RPMI8226 (cell line): ENCODE data around the gene MSRB2.
"Not testable (repeated sequence)": the region's sequence is repeated elsewhere in the genome, so short reads cannot be mapped to it uniquely, and the experiment has no call there.

Experiments used
- DNase-seq: peaks from one replicate; pipeline ENCODE4 v3.0.0-alpha.2; 2015

The MSRB2 gene

DNA sequence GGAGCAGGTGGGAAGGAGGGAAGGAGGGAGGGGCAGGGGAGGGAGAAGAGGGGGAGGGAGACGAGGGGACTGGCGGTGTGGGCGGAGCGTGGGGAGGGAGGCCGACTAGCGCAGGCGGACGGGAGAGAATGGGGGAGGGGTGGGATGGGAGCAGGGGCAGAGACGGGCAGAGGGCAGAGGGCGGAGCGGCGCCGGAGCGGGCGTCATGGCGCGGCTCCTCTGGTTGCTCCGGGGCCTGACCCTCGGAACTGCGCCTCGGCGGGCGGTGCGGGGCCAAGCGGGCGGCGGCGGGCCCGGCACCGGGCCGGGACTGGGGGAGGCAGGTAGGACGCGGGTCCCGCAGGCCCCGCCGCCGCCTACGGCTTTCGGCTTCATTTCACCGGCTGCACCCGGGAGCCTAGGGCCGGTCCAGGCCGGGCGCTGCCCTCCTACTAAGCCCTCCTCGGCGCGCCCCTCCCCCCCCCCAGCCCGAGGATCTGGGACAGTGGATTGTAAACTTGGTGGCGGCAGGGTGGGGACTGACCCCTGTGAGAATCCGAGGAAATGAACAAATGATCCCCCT, at the start of gene MSRB2:
TSS of gene MSRB2 (plus strand) at position 176 of the 562 bp plus-strand sequence. CDS start at position 206, 30 bp downstream.
- peak; percentile 86 for DNase-seq

- DNase-seq: no peak
Measured at GRCh38 chr10:23046027-23046426, 49.4 kb upstream of the MSRB2 start.

DNA sequence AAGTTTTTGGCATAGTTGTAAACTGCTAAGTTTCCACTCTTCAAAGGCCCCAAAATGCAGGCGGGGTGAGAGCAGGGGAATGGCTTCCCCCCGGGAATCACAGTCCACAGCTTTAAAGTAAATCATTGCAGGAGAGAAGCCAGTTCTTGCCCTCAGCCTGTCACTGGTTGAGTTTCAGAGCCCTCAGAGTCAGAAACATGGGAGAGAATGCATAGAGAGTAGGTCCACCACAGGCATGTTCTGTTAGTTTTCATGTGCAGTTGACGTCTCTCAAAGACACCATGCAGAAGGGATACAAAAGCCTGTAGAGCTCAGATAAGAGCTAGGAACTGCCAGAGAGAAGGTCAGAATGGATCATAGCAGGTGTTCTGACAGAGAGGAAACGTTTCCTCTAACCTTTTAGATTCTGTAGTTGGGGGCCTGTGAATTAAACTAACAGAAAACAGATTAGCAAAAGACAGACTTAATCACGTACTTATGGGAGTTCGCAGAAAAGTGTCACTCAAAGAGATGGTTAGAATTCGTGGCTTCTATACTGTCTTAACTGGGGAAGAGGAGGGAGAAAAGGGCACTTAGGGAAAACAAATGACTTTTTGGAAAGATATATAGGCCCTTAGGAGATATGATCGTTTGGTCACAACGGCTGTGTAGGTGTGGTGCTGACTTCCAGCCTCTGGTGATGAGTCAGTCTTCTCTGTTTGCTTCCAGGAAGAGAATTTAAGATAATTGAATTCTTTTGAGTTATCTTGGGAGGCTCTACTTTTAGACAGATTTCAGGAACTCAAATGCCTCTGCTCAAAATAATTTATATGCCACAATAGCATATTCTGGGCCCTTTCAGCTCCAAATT, 48.0 kb upstream of the MSRB2 start:
- no peak for DNase-seq

DNA sequence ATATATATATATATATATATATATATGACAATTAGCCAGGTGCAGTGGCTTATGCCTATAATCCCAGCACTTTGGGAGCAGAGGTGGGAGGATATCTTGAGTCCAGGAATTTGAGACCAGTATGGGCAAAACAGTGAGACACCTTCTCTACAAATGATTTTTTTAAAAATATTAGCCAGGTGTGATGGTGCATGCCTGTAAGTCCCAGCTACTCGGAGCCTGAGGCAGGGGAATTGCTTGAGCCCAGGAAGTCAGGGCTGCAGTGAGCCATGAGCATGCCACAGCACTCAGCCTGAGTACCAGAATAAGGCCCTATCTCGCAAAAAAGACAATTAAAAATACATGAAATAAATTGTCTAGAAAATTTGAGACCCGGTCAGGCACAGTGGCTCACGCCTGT, 47.2 kb upstream of the MSRB2 start:
- no peak for DNase-seq

DNA sequence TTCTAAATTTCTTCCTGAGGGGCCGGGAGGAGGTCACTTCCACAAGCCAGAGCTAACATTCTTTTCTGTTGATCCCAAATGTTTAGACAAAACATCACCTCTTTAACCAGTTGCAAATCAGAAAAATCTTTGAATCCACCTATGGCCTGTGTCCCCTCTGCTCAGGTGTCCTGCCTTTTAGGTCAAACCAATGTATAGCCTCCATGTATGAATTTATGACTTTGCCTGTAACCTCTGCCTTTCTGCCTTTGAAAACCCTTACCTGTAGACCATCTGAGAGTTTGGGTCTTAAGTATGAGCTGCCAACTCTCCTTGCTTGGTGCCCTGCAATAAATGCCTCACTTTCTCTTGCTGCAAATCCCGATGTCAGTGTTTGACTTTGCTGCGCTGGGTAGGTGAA, 44.1 kb upstream of the MSRB2 start:
- DNase-seq: no peak

DNA sequence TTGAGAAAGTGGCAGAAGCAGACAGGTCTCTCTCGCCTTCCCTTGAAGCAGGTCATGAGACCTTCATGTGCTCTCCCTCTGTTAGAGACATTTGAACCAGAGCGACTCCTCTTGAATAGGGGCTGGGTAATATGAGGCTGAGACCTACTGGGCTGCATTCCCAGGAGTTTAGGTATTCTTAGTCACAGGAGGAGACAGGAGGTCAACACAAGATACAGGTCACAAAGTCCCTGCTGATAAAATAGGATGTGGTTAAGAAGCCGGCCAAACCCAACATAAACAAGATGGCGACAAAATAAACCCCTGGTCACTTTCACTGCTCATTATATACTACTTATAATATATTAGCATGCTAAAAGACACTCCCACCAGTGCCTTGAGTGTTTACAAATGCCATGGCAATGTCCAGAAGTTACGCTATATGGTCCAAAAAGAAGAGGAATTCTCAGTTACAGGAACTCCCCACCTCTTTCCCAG, 43.5 kb upstream of the MSRB2 start:
- no peak for DNase-seq

DNA sequence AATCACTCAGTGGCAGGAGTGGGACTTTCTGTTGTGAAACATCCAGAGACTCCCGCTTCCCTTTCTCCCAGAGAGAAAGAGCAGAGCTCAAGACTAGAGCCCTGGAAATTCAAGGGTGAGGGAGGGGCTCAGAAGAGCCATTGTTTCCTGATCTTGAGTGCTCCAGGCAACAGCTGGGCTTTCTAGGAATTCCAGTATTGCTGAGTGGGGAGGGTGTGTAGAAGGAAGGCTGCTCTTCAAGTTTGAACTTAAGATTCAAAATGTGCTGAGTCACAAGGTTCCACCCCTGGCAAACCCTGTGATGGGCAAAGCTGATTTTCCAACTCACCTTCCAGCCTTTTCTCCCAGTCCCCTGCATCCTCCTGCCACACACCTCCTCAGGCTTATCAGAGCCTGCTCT, 42.3 kb upstream of the MSRB2 start:
- DNase-seq: no peak

DNA sequence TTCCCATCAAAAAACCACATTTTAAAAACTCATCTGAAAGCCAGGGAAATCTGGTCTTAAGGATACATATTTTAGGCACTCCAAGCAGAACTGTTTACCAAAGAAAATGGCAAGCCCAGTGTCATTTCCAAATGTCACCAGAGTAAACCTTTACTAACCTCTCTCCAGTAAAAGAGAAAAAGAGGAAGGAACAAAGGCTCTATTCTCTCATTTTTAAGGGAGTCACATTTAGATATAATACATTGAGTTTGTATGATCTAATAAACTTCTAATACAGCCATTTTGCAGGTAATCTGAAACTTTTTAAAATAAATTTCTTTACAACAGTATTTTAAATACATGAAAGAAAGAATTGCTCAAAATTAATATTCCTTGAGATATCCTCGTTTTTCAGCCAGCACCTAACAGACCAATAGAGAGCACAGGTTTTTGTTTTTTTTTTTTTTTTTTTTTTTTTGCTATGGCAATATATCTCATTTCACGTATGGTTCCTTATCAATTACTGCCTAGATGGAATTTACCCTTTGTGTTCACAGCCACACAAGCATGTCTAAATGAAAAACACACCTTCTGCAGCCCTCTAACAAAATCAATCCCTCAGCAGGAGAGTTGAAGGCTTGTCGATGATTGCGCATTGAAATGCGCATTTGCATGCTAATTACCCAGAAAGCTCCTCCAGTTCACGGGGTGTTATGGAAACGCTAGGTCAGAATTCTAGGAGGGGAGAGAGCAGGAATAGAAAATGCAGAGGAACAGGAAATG, 39.8 kb upstream of the MSRB2 start:
- DNase-seq: no peak

DNA sequence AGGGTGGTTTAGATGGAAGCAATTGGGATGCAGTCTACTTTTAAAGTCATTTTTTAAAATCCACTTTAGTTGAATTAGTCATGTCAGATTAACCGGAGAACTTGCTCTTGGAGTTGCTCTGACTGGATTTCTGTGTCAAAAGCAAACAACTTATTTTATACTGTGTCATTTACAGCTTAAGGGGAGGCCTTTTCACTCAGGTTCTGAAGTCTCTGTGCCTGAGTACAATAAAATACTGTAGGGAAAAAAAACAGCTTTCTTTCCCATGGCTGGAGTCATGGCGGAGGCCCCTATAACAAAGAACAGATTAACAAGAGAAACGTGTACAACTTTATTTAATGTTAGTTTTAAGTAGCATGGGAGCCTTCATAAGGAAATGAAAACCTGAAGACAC, 39.2 kb upstream of the MSRB2 start:
- DNase-seq: no peak

DNA sequence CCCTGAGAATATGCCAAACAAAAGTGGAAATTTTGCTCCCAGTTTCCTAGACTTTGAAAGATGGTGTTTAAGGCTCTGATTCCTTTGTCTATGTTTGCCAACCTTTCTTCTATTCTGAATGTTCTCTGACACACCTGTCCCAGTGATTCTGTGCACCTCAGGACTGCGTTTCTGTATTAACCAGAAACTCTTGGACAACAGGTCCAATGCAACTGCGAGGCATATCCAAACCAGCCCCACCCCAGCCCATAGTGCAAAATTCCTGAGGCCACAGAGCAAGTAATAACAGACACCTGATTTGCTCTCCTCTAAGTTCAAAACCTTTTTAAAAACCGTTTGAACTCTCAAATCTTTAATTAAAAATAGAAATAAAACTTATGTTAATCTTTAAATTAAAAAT, 37.0 kb upstream of the MSRB2 start:
- DNase-seq: no peak

- no peak for DNase-seq
Measured at GRCh38 chr10:23060918-23061317, 34.5 kb upstream of the MSRB2 start.

GRCh38 chr10:23063045-23063972, 32.1 kb upstream of the MSRB2 start:
- DNase-seq: no peak

DNA sequence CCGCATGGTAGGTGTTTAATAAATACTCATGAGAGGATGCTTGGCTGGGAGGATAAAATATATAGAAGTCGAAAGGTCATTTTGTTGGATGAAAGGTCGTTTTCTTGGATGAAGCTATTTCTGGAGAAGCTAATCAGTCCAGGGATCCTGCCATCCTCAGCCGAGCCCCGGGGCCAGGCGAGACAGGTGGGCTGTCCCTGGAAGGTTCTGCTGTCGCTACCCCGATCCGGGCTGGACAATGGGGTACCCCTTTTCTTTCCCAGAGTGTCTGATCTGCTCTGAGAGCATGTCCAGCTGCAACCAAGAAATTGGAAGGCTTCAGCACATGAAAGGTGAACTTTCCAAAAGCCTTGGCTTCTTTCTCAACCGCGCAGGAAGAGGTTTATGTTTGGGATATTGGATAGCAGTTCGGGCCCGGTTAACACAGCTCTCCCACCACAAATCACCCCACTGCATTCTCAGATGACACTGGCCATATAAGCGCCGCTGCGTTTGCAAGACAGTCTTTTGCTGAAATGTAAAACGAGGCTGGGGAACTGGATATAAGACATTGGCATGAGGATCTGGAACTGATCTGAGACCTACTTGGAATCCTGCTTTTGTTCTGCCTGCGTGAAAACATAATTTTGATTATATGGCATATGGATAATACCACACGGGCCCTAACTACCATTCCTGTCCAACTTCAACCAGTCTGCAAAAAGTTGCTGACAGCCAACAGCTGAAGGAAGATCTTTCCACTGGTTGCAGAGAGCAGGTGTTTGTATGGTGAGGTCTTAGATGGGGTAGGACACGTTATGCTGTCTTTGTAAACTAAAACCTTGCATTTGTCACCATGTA, 31.2 kb upstream of the MSRB2 start:
- DNase-seq: no peak

- DNase-seq: not testable (repeated sequence)
Measured at GRCh38 chr10:23064813-23065114, 30.6 kb upstream of the MSRB2 start.

- DNase-seq: no peak
Measured at GRCh38 chr10:23065181-23065948, 30.0 kb upstream of the MSRB2 start.

GRCh38 chr10:23067337-23067736, 28.0 kb upstream of the MSRB2 start:
- DNase-seq: no peak

DNA sequence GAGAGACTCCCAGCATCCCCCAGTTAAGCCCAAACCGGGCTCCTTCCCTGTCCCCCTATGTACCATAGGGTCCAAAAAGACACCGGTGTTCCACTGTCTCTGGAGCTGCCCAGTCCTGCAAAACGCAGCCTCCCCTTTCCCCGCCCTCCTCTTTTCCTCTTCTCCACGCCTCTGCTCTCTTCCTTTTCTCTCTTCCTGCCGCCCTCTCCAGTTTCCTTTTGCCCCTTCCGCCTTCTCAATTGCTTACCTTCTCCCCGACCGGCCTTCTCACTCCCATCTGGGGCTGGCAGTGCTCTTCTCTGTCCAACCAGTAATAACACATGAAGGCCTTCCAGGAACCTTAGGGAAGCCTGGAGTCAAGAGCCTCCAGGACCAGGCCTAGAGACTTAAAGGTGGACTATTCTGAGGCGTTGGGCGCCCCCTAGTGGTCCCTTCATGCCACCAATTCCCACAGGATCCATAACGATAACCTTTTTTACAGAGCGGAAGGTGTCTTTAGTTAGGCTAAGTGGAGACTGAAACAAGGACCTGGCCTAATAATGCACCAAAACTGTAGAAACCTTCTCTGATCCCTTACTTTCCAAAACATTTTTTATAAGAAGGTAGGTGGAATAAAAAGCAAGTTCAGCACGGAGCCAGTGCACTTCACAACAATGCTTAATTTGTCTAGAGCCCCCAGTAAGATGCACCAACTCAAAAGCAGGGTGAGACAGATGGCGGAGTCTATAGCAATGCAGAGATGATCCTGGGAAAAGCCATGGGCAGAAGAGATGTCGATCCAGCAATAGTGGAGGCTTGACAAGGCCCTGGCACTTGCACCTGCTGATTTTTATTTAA, 27.2 kb upstream of the MSRB2 start:
- peak; percentile 74 for DNase-seq

GRCh38 chr10:23069019-23069815, 26.2 kb upstream of the MSRB2 start:
- DNase-seq: no peak
